ENCODE results near the gene VAV3.

VAV3 gene

DNA sequence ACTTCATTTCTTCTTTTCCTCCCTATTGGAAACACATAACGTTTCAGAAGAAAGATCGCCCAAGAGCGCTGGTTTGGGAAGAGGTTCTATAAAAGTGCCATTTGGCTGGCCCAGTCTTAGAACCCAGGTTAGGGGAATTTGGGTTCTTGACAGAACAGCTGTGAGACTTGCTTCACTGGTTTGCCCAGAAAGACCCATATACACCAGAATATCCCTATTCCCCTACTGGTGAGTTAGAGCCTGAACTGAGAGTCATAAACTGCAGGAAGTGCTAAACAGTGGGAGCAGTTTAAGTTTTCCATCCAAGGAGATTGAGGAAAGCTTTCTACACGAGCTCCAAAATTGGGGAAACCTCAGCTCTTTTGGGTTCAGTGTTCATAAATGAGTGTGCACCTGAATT lies 275.2 kb downstream of the VAV3 start:
- Mint-ChIP-seq H3K27ac (no peak overlapping the region), H3K9me3 (peaks cover under 1% of the 10 kb centered on the region), H3K4me3 (no peak overlapping the region), H3K4me1 (ENCODE audit: low read depth) (no peaks in the 10 kb centered on the region), H3K36me3 (ENCODE audit: low read depth) (no peaks in the 10 kb centered on the region), H3K27me3 (ENCODE audit: low read depth) (no peaks in the 10 kb centered on the region)

DNA sequence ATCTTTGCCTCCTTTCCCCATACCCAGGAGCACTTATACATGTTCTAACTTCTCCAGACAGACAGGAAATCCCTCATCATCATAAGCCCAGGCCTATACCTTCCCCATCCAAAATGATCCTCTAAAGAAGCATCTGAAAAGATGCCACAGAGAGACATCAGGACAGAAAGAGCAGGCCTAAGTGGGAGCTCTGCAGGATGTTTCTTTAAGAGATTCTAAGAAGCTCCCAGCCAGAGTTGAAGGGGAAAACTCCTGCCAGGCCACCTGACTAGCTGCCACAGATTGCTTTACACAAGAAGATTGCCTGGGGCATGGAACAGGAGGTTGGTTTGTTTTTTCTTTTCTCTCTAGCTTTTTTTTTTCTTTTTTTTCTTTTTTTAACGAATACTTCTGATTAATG lies 275.8 kb downstream of the VAV3 start:
- no peaks in the 10 kb centered on the region for H3K36me3 Mint-ChIP-seq (ENCODE audit: low read depth)
- no peaks in the 10 kb centered on the region for H3K4me1 Mint-ChIP-seq (ENCODE audit: low read depth)
- no peaks in the 10 kb centered on the region for H3K9me3 Mint-ChIP-seq
- no peaks in the 10 kb centered on the region for H3K27me3 Mint-ChIP-seq (ENCODE audit: low read depth)
- H3K27ac Mint-ChIP-seq = no peak overlapping the region
- no peak overlapping the region for H3K4me3 Mint-ChIP-seq

DNA sequence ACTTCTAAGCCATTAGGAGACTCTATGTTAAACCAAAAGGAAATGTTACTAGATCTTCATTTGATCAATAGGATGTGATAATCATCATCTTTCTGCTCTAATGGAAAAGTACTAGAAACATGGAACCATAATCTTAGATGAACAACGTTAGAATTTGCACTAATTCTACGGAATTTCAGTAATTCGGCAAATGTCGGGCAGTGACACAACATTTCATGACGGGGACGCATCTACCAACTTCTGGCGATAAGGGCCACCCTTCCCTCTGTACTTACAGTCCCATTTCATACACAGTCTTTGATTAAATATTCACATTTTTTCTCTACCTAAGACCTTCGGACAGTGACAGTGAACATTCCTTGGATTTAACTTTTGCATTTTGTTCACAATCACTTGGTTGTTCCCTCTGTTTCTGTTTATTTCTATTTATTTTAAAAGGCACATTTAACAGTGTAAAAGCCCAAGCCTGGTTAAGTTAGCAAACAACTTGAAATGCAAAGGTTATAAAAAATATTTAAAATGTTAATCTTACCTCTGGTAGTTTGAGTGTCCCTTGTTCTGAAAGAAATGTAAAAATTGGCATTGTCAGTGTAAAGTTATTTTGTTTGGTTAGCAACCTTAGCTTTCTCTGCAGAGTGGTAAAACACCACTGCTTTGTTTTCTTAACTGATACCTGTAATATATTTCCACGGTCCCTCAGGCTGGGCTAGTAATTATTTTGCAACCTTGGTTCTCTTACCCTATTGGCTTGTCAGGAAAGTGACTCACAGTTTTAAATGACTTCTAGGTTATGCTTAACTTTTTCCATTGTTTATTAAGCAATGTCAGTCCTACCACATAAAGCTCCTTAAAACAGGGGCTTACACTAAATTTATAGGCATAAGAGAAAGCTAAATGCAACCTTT lies 276.9 kb downstream of the VAV3 start:
- no peaks in the 10 kb centered on the region for H3K4me1 Mint-ChIP-seq (ENCODE audit: low read depth)
- no peak overlapping the region for H3K4me3 Mint-ChIP-seq
- H3K27me3 Mint-ChIP-seq (ENCODE audit: low read depth) = no peaks in the 10 kb centered on the region
- no peaks in the 10 kb centered on the region for H3K36me3 Mint-ChIP-seq (ENCODE audit: low read depth)
- no peak overlapping the region for H3K27ac Mint-ChIP-seq
- H3K9me3 Mint-ChIP-seq = no peaks in the 10 kb centered on the region

DNA sequence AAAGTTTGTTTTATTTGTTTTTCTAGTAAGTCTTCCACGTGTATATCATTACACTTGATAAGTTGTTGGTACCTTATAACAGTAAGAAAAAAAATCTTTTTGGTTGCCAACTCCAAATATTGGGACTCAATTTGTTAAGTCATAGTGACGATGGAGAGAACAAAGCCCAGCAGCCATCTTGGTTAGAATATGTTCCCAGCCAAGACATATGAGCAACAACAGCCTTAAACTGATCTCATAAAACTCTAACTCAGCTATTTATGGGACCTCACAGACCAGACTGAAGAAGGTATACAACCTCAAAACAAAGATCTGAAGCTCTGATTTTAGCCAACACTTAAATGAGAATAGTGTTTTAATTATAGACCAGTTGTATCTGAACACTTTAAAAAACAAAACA lies 281.3 kb downstream of the VAV3 start:
- H3K27me3 Mint-ChIP-seq (ENCODE audit: low read depth) = no peaks in the 10 kb centered on the region
- H3K27ac Mint-ChIP-seq = no peak overlapping the region
- no peak overlapping the region for H3K4me3 Mint-ChIP-seq
- H3K36me3 Mint-ChIP-seq (ENCODE audit: low read depth) = no peaks in the 10 kb centered on the region
- H3K4me1 Mint-ChIP-seq (ENCODE audit: low read depth) = no peaks in the 10 kb centered on the region
- H3K9me3 Mint-ChIP-seq = no peaks in the 10 kb centered on the region

DNA sequence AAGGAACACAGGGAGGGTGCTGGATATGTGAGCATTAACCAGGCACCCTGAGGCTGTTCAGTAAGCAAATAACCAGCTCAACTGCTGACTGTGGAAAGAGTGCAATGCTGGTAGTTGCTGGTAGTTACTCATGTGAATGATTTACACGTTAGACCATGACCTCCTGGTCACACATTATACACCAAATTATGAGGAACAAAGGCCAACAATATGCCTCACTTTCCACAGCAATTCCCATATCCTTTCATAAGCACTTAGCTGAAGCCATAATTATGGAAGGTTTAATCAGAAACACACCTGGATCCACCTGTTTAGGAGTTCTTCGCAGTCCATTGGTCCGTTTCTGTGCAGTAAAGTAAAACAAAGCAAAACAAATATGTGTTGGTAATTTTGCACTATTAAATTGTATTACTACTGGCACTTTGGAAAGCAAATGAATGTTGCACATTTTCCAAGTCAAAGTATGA lies 281.8 kb downstream of the VAV3 start:
- H3K9me3 Mint-ChIP-seq = no peaks in the 10 kb centered on the region
- H3K36me3 Mint-ChIP-seq (ENCODE audit: low read depth) = no peaks in the 10 kb centered on the region
- no peak overlapping the region for H3K4me3 Mint-ChIP-seq
- H3K27me3 Mint-ChIP-seq (ENCODE audit: low read depth) = no peaks in the 10 kb centered on the region
- H3K27ac Mint-ChIP-seq = no peak overlapping the region
- H3K4me1 Mint-ChIP-seq (ENCODE audit: low read depth) = no peaks in the 10 kb centered on the region

DNA sequence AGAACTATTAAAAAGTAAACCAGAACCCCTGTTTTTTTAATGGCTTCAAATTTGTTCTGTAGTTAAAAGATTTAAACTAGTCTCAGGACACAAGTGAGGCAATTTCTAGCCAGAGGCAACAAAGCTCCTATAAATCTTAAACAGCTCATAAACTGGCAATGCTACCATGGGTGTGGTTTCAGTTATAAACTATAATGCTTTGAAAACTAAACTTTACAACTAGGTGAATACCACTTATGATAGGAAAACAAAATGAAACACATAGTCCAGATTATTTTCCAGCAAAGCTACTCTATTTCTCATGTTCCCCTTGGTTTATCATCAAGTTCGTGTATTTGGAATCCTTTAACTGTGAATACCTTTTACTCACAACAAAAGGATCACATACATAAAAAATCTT lies 282.5 kb downstream of the VAV3 start:
- Mint-ChIP-seq H3K27ac (no peak overlapping the region), H3K9me3 (no peaks in the 10 kb centered on the region), H3K36me3 (ENCODE audit: low read depth) (no peaks in the 10 kb centered on the region), H3K4me3 (no peak overlapping the region), H3K4me1 (ENCODE audit: low read depth) (no peaks in the 10 kb centered on the region), H3K27me3 (ENCODE audit: low read depth) (no peaks in the 10 kb centered on the region)

DNA sequence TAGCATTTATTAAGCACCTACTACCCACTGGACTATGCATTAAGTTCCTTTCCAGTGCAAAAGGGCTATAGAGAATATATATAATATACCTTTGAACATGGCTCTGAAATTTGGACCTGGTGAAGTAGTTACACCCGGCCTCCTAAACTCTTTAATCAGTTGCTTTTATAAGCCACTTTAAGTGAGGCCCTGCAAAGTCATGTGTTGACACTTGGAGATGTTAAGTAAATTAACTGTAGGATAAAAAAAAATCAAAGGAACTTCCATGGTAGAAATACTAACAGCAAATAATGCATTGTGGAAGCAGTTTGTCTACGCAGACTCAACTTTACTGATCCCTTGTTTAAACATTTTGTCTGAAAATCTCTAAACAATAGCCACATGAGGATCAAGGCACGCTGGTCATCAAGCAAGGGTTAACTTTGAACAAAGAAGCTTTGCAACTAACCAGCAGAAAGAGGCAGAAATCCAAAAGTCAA lies 283.9 kb downstream of the VAV3 start:
- Mint-ChIP-seq H3K4me3 (no peak overlapping the region), H3K27ac (no peak overlapping the region), H3K4me1 (ENCODE audit: low read depth) (no peaks in the 10 kb centered on the region), H3K36me3 (ENCODE audit: low read depth) (no peaks in the 10 kb centered on the region), H3K9me3 (no peaks in the 10 kb centered on the region), H3K27me3 (ENCODE audit: low read depth) (no peaks in the 10 kb centered on the region)

DNA sequence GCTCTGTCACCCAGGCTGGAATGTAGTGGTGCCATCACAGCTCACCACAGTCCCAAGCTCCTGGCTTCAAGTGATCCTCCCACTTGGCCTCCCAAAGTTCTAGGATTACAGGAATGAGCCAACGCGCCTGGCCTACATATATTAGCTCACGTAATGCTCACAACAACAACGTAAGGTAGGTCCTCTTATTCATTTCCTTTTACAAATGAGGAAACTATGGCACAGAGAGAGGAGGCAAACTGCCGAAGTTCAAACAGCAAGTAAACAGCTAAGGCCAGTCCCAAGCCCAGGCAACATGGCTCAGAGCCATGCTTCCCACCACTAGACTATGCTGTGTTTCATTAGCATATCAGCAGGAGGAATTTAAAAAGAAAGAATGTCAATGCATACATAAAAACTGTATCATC lies 284.4 kb downstream of the VAV3 start:
- Mint-ChIP-seq H3K27ac (no peak overlapping the region), H3K4me1 (ENCODE audit: low read depth) (no peaks in the 10 kb centered on the region), H3K27me3 (ENCODE audit: low read depth) (no peaks in the 10 kb centered on the region), H3K9me3 (no peaks in the 10 kb centered on the region), H3K36me3 (ENCODE audit: low read depth) (no peaks in the 10 kb centered on the region), H3K4me3 (no peak overlapping the region)

DNA sequence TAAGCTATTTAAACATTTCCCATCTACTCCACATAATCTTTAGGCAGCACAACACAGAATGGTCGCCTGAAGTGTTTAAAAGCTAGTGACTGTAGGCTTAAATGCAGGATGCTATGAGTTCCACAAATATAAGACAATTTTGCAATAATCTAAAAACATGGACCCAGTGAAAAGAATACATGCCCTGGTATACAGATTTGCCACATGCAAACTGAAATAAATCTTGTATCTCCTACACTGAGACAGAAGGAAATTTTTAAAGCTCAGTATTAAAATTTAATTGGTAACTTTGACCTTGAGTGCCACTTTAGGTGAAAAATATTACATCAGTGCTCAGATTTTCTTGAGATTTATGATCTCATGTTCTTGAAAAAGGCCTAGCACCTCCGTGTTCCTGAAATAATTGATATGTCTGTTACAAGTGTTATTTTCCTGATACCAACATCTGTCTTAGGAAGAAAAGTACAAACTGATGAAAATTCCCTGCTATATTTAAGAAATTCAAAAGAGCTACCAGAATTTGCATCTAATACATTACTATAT lies 285.5 kb downstream of the VAV3 start:
- Mint-ChIP-seq H3K4me3 (no peak overlapping the region), H3K4me1 (ENCODE audit: low read depth) (no peaks in the 10 kb centered on the region), H3K27ac (no peak overlapping the region), H3K27me3 (ENCODE audit: low read depth) (no peaks in the 10 kb centered on the region), H3K9me3 (peaks cover 3% of the 10 kb centered on the region), H3K36me3 (ENCODE audit: low read depth) (no peaks in the 10 kb centered on the region)

DNA sequence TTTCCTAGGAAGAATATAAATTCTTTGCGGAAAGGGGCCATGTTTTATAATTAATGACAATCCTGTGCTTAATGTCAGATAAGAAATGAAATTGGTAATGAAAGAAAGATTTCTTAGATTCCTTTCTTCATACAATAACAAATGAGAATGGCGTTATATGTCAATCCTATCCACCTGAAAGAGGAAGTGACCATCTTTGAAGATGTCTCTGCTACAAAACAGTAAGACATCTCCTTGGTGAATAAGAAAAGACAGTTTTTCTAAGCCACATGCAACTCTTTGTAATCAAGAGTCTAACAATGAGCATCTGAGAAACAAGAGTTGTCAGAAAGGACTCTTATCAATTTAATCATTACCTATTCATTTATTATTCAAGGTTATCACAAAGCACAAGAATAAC lies 286.0 kb downstream of the VAV3 start:
- Mint-ChIP-seq H3K27me3 (ENCODE audit: low read depth) (no peaks in the 10 kb centered on the region), H3K27ac (no peak overlapping the region), H3K36me3 (ENCODE audit: low read depth) (no peaks in the 10 kb centered on the region), H3K9me3 (peaks cover 3% of the 10 kb centered on the region), H3K4me3 (no peak overlapping the region), H3K4me1 (ENCODE audit: low read depth) (no peaks in the 10 kb centered on the region)

DNA sequence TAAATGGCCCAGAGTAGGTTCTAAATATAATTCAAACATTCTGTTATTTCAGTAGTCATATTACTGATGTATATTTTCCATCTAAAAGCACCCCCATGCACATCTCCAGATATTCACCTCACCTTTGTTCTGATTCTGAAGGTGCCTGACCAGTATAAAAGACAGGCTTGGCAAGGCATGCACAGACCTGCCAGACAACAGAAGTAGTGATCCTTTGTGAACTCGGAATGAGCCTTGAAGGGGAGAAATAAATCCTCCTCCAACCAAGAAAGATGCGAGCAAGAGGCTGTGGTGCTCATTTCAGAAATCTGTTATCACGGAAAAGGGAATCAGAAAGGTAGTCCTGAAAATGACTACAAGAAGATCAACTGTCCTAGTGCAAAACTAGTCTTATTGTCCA lies 287.3 kb downstream of the VAV3 start:
- no peak overlapping the region for H3K4me3 Mint-ChIP-seq
- H3K27me3 Mint-ChIP-seq (ENCODE audit: low read depth) = no peaks in the 10 kb centered on the region
- H3K4me1 Mint-ChIP-seq (ENCODE audit: low read depth) = no peaks in the 10 kb centered on the region
- no peak overlapping the region for H3K27ac Mint-ChIP-seq
- H3K36me3 Mint-ChIP-seq (ENCODE audit: low read depth) = no peaks in the 10 kb centered on the region
- peaks cover 3% of the 10 kb centered on the region for H3K9me3 Mint-ChIP-seq

DNA sequence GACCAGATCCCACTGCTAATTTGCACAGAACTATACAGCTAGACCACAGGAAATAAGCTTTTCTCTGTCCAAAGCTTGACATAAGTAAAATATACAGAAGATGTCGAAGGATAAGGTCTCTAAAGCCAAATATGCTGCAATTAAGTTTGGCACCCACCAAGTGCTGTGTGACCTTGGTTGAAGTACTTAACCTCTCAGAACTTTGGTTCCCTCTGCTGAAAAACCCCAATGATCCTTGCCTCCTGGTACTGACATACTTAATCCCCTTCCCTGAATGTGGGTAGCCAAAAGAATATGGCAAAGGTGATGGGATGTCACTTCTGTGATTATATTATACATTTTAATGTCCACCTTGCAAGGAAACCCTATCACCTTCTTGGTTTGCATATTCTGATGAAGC lies 290.5 kb downstream of the VAV3 start:
- peaks cover 3% of the 10 kb centered on the region for H3K9me3 Mint-ChIP-seq
- H3K4me3 Mint-ChIP-seq = no peak overlapping the region
- no peaks in the 10 kb centered on the region for H3K36me3 Mint-ChIP-seq (ENCODE audit: low read depth)
- H3K4me1 Mint-ChIP-seq (ENCODE audit: low read depth) = no peaks in the 10 kb centered on the region
- no peaks in the 10 kb centered on the region for H3K27me3 Mint-ChIP-seq (ENCODE audit: low read depth)
- H3K27ac Mint-ChIP-seq = no peak overlapping the region

DNA sequence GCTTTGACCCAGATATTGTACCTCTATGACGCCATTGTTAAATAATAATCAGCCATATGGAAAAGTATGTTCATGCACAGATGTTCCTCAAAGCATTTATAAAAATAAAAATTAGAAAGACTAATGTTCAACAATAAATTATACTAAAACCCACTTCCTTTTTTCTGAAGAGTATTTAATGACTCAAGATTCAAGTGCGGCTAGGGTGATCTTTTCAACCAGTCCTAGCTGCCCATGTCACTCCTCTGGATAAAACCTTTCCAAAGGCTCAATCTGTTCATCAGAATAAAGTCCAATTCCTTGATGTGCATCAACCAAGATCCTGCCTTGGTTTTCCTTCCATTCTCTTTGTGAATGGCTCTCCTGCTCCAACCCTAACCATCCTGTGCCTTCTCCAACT lies 292.0 kb downstream of the VAV3 start:
- Mint-ChIP-seq H3K27ac (no peak overlapping the region), H3K9me3 (peaks cover 3% of the 10 kb centered on the region), H3K4me3 (no peak overlapping the region), H3K36me3 (ENCODE audit: low read depth) (no peaks in the 10 kb centered on the region), H3K4me1 (ENCODE audit: low read depth) (no peaks in the 10 kb centered on the region), H3K27me3 (ENCODE audit: low read depth) (no peaks in the 10 kb centered on the region)

DNA sequence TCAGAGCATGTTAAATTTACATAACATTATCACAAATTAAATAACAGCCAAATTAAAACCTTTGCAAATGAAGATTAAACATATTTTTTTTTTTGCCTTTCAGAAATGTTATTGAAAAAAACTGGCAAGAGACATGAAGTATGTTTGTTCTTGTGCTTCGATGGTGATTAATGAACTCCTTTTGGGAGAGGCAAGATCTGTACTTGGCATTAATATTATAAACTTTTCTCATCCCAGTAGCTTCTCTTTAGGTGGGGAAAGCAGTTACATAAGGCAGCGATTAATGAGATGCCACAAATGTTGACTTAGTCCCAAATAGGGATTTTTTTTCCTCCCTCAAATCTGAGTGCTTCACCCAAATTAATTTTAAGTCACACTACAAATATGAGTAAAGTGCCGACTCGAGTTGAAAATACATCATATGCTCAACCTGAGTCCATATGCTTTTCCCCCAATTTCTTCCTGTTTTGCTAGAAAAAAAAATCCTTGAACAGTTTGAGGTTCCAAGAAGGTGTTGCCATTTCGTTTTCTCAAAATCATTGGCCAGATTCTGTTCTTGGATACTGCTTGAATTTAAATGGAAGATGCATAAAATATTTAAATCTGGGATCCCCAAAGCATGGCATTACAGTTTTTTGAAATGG lies 294.5 kb downstream of the VAV3 start:
- peaks cover 3% of the 10 kb centered on the region for H3K9me3 Mint-ChIP-seq
- no peaks in the 10 kb centered on the region for H3K36me3 Mint-ChIP-seq (ENCODE audit: low read depth)
- no peak overlapping the region for H3K27ac Mint-ChIP-seq
- H3K4me1 Mint-ChIP-seq (ENCODE audit: low read depth) = no peaks in the 10 kb centered on the region
- no peaks in the 10 kb centered on the region for H3K27me3 Mint-ChIP-seq (ENCODE audit: low read depth)
- no peak overlapping the region for H3K4me3 Mint-ChIP-seq

DNA sequence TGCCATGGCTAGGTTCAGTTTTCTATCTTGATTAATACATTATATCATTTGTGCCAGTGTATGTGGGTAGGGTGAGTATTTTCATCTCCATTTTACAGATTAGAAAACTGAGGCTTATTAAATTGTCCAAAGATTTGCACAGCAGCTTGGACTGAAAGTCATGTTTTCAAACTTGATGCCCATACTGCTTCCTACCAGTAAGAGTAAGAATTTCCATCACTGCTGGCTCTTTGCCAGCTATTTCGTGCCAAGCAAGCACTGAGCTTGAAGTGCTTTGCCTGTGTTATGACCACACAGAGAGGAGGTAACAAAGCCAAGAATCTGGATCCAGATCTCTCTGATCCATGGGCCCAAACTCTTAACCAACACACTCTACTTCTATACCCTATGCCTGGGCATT lies 295.0 kb downstream of the VAV3 start:
- no peaks in the 10 kb centered on the region for H3K36me3 Mint-ChIP-seq (ENCODE audit: low read depth)
- peaks cover 3% of the 10 kb centered on the region for H3K9me3 Mint-ChIP-seq
- no peak overlapping the region for H3K4me3 Mint-ChIP-seq
- H3K27me3 Mint-ChIP-seq (ENCODE audit: low read depth) = no peaks in the 10 kb centered on the region
- no peak overlapping the region for H3K27ac Mint-ChIP-seq
- no peaks in the 10 kb centered on the region for H3K4me1 Mint-ChIP-seq (ENCODE audit: low read depth)
